IMR-90 (cell line): ENCODE measurements around the gene LDB2. TPM values are rescaled to one million over a fixed set of nuclear protein-coding genes. Genes with fewer than 3 reads are reported as not detected.

Experiments used
- ATAC-seq: fragments of 200-7000 bp; cut with Tn5 transposase; 2 replicates; pipeline ENCODE4 v1.9.1; 2020; ENCODE audit warnings: low read depth, mild to moderate bottlenecking, moderate library complexity
- BruUV-seq: library from RNA; stranded (reverse); fragments of 400-500 nt; replicated peaks from 2 replicates; lab custom pipeline; 2021; lab: Mats Ljungman, UMichigan
- CTCF ChIA-PET: fragments of 300-600 bp; formaldehyde crosslinking; extraction: SDS; loops from one replicate; lab custom pipeline; 2021; ENCODE audit warnings: antibody characterized with exemption; lab: Yijun Ruan, JAX
- POLR2A ChIA-PET: fragments of 300-600 bp; sonication (Branson Sonifier 250); formaldehyde crosslinking; loops from one replicate; lab custom pipeline; 2022; ENCODE audit warnings: antibody characterized with exemption; ENCODE audit not compliant: unreplicated experiment; lab: Charles Lee
- DNase-seq: peaks from one replicate; pipeline ENCODE4 v3.0.0; 2013
- H2AFZ ChIP-seq: replicated peaks from 2 replicates; pipeline ENCODE3; 2013; ENCODE audit warnings: low read length, mild to moderate bottlenecking; ENCODE audit not compliant: poor library complexity
- H2AK5ac ChIP-seq: 2 replicates; pipeline ENCODE4 v1.6.1; 2013; ENCODE audit warnings: low read depth, low read length, inconsistent platforms
- H2AK9ac ChIP-seq: replicated peaks from 2 replicates; pipeline ENCODE3; 2013; ENCODE audit warnings: mild to moderate bottlenecking, low read depth, low read length, moderate library complexity; ENCODE audit not compliant: poor library complexity
- H2BK120ac ChIP-seq: 2 replicates; pipeline ENCODE4 v1.6.1; 2013; ENCODE audit warnings: low read depth, low read length, inconsistent platforms
- H2BK15ac ChIP-seq: 3 replicates; pipeline ENCODE4 v1.6.1; 2013; ENCODE audit warnings: low read depth, low read length, inconsistent platforms
- H2BK20ac ChIP-seq: 2 replicates; pipeline ENCODE4 v1.6.1; 2013; ENCODE audit warnings: low read depth, mild to moderate bottlenecking, inconsistent platforms, low read length, moderate library complexity
- H2BK5ac ChIP-seq: 2 replicates; pipeline ENCODE4 v1.6.1; 2013; ENCODE audit warnings: mild to moderate bottlenecking, low read depth, low read length, inconsistent platforms; ENCODE audit not compliant: poor library complexity, severe bottlenecking
- H3K14ac ChIP-seq: replicated peaks from 2 replicates; pipeline ENCODE4 v1.6.1; 2013; ENCODE audit warnings: low read depth, low read length, inconsistent platforms
- H3K18ac ChIP-seq: 2 replicates; pipeline ENCODE4 v1.6.1; 2013; ENCODE audit warnings: low read depth, low read length, control low read depth
- H3K23ac ChIP-seq: 2 replicates; pipeline ENCODE4 v1.6.1; 2013; ENCODE audit warnings: low read depth, low read length, inconsistent platforms
- H3K27ac ChIP-seq: 2 replicates; pipeline ENCODE4 v1.5.1; 2013; ENCODE audit warnings: mild to moderate bottlenecking, control low read depth, low read length; ENCODE audit not compliant: insufficient read depth
- H3K27me3 ChIP-seq: 2 replicates; pipeline ENCODE4 v1.6.1; 2013; ENCODE audit warnings: low read length; ENCODE audit not compliant: control insufficient read depth, insufficient read depth
- H3K36me3 ChIP-seq: 2 replicates; pipeline ENCODE4 v1.6.1; 2013; ENCODE audit warnings: low read length, mixed read lengths; ENCODE audit not compliant: control insufficient read depth, insufficient read depth
- H3K4ac ChIP-seq: 2 replicates; pipeline ENCODE4 v1.6.1; 2013; ENCODE audit warnings: low read depth, low read length, inconsistent platforms
- H3K4me1 ChIP-seq: 2 replicates; pipeline ENCODE4 v1.6.1; 2013; ENCODE audit warnings: low read length, mixed read lengths; ENCODE audit not compliant: control insufficient read depth, insufficient read depth
- H3K4me2 ChIP-seq: 2 replicates; pipeline ENCODE4 v1.6.1; 2013; ENCODE audit warnings: low read depth, mild to moderate bottlenecking, control low read depth, low read length, moderate library complexity
- H3K4me3 ChIP-seq: 2 replicates; pipeline ENCODE4 v1.5.1; 2013; ENCODE audit warnings: low read depth, mild to moderate bottlenecking, control low read depth, low read length, moderate library complexity; ENCODE audit not compliant: insufficient read depth
- H3K56ac ChIP-seq: 2 replicates; pipeline ENCODE4 v1.6.1; 2013; ENCODE audit warnings: low read length, inconsistent platforms; ENCODE audit not compliant: insufficient read depth; ENCODE audit errors: extremely low read depth
- H3K79me1 ChIP-seq, 2 experiments: 2 replicates each; pipeline ENCODE4 v1.6.1; 2013; ENCODE audit warnings: low read length in 2 of 2, inconsistent platforms in 1 of 2, low read depth in 1 of 2
- H3K9ac ChIP-seq: 2 replicates; pipeline ENCODE4 v1.6.1; 2013; ENCODE audit warnings: low read depth, low read length, control low read depth
- H3K9me1 ChIP-seq: 2 replicates; pipeline ENCODE4 v1.6.1; 2013; ENCODE audit warnings: low read length, inconsistent platforms; ENCODE audit not compliant: insufficient read depth
- H3K9me3 ChIP-seq: 2 replicates; pipeline ENCODE4 v1.6.1; 2013; ENCODE audit warnings: low read length; ENCODE audit not compliant: control insufficient read depth, insufficient read depth
- H4K20me1 ChIP-seq: 2 replicates; pipeline ENCODE4 v1.6.1; 2013; ENCODE audit warnings: low read length, inconsistent platforms; ENCODE audit not compliant: insufficient read depth
- H4K5ac ChIP-seq: 2 replicates; pipeline ENCODE4 v1.6.1; 2013; ENCODE audit warnings: mild to moderate bottlenecking, low read depth, low read length, control low read depth
- H4K8ac ChIP-seq, 2 experiments: 2 replicates each; pipeline ENCODE4 v1.6.1; 2013; ENCODE audit warnings: low read depth in 2 of 2, low read length in 2 of 2, control low read depth in 1 of 2, inconsistent platforms in 1 of 2
- H4K91ac ChIP-seq: 2 replicates; pipeline ENCODE4 v1.6.1; 2013; ENCODE audit warnings: low read depth, low read length, inconsistent platforms; ENCODE audit not compliant: insufficient read depth
- BHLHE40 ChIP-seq: fragments of 150-350 bp; IDR thresholded peaks from 2 replicates; pipeline ENCODE4 v1.6.1; 2016; ENCODE audit warnings: mild to moderate bottlenecking, low read depth, low read length
- MAZ ChIP-seq: IDR thresholded peaks from 2 replicates; pipeline ENCODE4 v1.6.1; 2012; ENCODE audit warnings: low read depth, mild to moderate bottlenecking, low read length, improper control_type of control experiment, moderate library complexity, borderline replicate concordance
- MXI1 ChIP-seq: IDR thresholded peaks from 2 replicates; pipeline ENCODE4 v1.6.1; 2012; ENCODE audit warnings: low read depth, mild to moderate bottlenecking, low read length, moderate library complexity, borderline replicate concordance
- RFX5 ChIP-seq: IDR thresholded peaks from 2 replicates; pipeline ENCODE4 v1.8.0; 2012; ENCODE audit warnings: low read depth, mild to moderate bottlenecking, low read length, moderate library complexity
- WGBS, 2 experiments: methylation state at CpG; one replicate each; pipeline versions ENCODE4 v1.1.5 to v1.1.7; 2013; ENCODE audit warnings: missing lambda C conversion rate in 2 of 2; ENCODE audit not compliant: insufficient read length in 1 of 2; ENCODE audit errors: extremely low coverage in 2 of 2; 5-methylcytosine and 5-hydroxymethylcytosine counted together
- dilution Hi-C: fragments of 300-500 bp; cut with HindIII; formaldehyde crosslinking; loops from one replicate; pipeline ENCODE4 v1.14.3; 2018; ENCODE audit warnings: low sequenced_read_pairs; ENCODE audit not compliant: unreplicated experiment
- in situ Hi-C: fragments of 300-500 bp; cut with MboI; formaldehyde crosslinking; loops from 3 replicates; pipeline ENCODE4 v1.14.3; 2019; ENCODE audit warnings: low sequenced_read_pairs, inconsistent platforms, mixed read lengths
- intact Hi-C: fragments of 100-400 bp; cut with micrococcal nuclease; formaldehyde crosslinking; loops from 2 replicates; pipeline ENCODE4 v1.10.0; 2022
- polyA plus RNA-seq, 3 experiments: library from polyadenylated mRNA; depleted of rRNA; stranded (reverse); fragments of >200 nt; gene quantifications; 2 replicates each; pipeline ENCODE4 v1.2.3, GENCODE V29; 2012; ENCODE audit warnings: low replicate concordance in 1 of 3
- total RNA-seq: library from RNA; depleted of rRNA; stranded (reverse); fragments of >200 nt; gene quantifications from 2 replicates; pipeline ENCODE4 v1.2.3, GENCODE V29; 2012

The LDB2 gene
- total and polyA plus RNA-seq, 2 of the 4 experiments (the other 2 are of a cell fraction) = 67.9 to 116 TPM

GRCh38 chr4:16883806-16884205 is 14.6 kb downstream of the LDB2 start:
- H3K14ac ChIP-seq = peak overlapping the region; percentile 61; the same call in 1 of the 2 replicates
- H4K20me1 ChIP-seq = no peaks in the 10 kb centered on the region
- H3K9ac ChIP-seq = no peak overlapping the region
- ChIA-PET CTCF (no interaction called here), POLR2A (no interaction called here)
- no peak overlapping the region for H3K4me3 ChIP-seq
- H3K79me1 ChIP-seq = peaks cover 5 to 17% of the 10 kb centered on the region in 2 experiments
- dilution Hi-C loops (no loop called here), intact Hi-C loops (no loop called here), in situ Hi-C loops (no loop called here)
- H3K9me3 ChIP-seq = no peaks in the 10 kb centered on the region
- H3K27me3 ChIP-seq = no peaks in the 10 kb centered on the region
- H3K23ac ChIP-seq = no peak overlapping the region
- DNase-seq (no peak), ATAC-seq (no peak)
- no peak overlapping the region for H2BK15ac ChIP-seq
- no peak overlapping the region for H3K4ac ChIP-seq
- H2AFZ ChIP-seq = no peak overlapping the region
- H4K8ac ChIP-seq = no peak overlapping the region
- peaks cover 2% of the 10 kb centered on the region; the same call in 1 of the 2 replicates for H3K4me1 ChIP-seq
- BruUV-seq = no TSS peak
- H3K56ac ChIP-seq = no peak overlapping the region
- no peak overlapping the region for H2BK120ac ChIP-seq
- H2AK5ac ChIP-seq = no peak overlapping the region
- no peak overlapping the region for H2AK9ac ChIP-seq
- no peak overlapping the region for H3K27ac ChIP-seq
- no peak overlapping the region for H3K4me2 ChIP-seq
- H3K36me3 ChIP-seq = peaks cover 6% of the 10 kb centered on the region; the same call in 1 of the 2 replicates
- TF ChIP-seq MXI1 (no peak), MAZ (no peak), RFX5 (no peak), BHLHE40 (no peak)
- WGBS, 2 experiments = 100% methylated on average over 1 of the region's 4 CpGs; no CpG with 5 or more reads in 1 of the 2 experiments
- no peak overlapping the region for H3K18ac ChIP-seq
- no peak overlapping the region for H4K91ac ChIP-seq
- no peaks in the 10 kb centered on the region for H3K9me1 ChIP-seq
- H2BK20ac ChIP-seq = no peak overlapping the region
- H2BK5ac ChIP-seq = no peak overlapping the region
- no peak overlapping the region for H4K5ac ChIP-seq
